Measurements from ENCODE around the gene PRR29. TPM values are rescaled to one million over a fixed set of nuclear protein-coding genes. Genes with fewer than 3 reads are reported as not detected.

Gene PRR29
- 0.27 TPM in 1 of 2 replicates, not detected in the other for total RNA-seq

DNA sequence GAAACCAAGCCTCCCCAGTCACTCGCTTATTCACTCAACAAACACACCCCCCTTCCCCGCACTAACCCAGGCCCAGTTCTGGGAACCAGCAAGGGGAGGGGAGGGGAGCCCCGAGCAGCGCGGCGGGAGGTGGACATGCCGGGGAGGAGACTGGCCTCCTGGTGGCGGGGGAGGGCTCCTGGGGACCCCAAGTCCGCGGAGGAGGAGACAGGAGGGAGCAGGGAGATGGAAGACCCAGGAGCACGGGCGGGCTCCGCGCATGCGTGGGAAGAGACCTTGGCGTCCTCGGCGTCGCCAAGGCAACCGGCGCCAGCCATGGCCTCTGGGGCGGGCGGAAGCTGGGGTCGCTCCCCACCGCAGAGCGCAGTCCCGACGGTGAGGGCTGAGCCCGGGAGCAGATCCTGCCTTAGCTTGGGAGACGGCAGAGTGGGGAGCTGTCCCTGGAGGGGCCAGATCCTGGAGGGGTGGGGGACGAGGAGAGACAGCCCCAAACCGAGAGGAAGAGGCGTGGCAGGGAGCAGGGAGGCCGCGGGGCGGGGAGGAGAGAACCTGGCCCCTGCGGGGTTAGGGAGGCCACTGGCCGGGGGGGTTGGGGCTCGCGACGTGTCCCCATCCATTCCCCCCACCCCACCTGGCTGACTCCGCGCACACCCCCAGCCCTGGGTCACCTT is at the start of gene PRR29:
Gene PRR29 (plus strand): TSS at position 302 of the 671 bp plus-strand sequence. CDS start 14 bp downstream, at position 316.

GRCh38 chr17:63972796-63973195 is 25.4 kb upstream of the PRR29 start, which contains the start of gene SCN4A:
TSS of gene SCN4A (minus strand) at chr17:63972918. CDS start at chr17:63972841, 77 bp downstream.

GRCh38 chr17:64020056-64020766 is 22.1 kb downstream of the PRR29 start, which contains the start of gene ICAM2:
TSS of gene ICAM2 (minus strand) at chr17:64020633. CDS start at chr17:64006691, 13,942 bp downstream.

Other genes starting within 250 kb of the PRR29 start
- gene CCDC47, start 224.8 kb upstream of the PRR29 start, total RNA-seq = 33.8 and 35.8 TPM in 2 replicates
- 33.0 and 35.4 TPM in 2 replicates for gene DDX42, start 224.2 kb upstream of the PRR29 start, total RNA-seq
- gene PSMC5, start 170.9 kb upstream of the PRR29 start, total RNA-seq = 80.3 and 89.9 TPM in 2 replicates
- gene FTSJ3, start 170.7 kb upstream of the PRR29 start, total RNA-seq = 44.4 and 57.3 TPM in 2 replicates
- 72.2 and 84.7 TPM in 2 replicates for gene SMARCD2, start 155.7 kb upstream of the PRR29 start, total RNA-seq
- not detected in 2 replicates for gene CSH2, start 124.7 kb upstream of the PRR29 start, total RNA-seq
- gene GH2, start 116.4 kb upstream of the PRR29 start, total RNA-seq = not detected in 2 replicates
- not detected in 2 replicates for gene CSH1, start 101.8 kb upstream of the PRR29 start, total RNA-seq
- not detected in 2 replicates for gene CSHL1, start 87.1 kb upstream of the PRR29 start, total RNA-seq
- gene GH1, start 79.5 kb upstream of the PRR29 start, total RNA-seq = not detected in 2 replicates
- gene CD79B, start 66.0 kb upstream of the PRR29 start, total RNA-seq = 2.9 and 4.5 TPM in 2 replicates
- 0.34 TPM in 1 of 2 replicates, not detected in the other for gene SCN4A, start 25.4 kb upstream of the PRR29 start, total RNA-seq
- gene ICAM2, start 22.3 kb downstream of the PRR29 start, total RNA-seq = 1,396 and 1,507 TPM in 2 replicates
- gene ERN1, start 131.8 kb downstream of the PRR29 start, total RNA-seq = 8.7 and 9.8 TPM in 2 replicates